Measurements from ENCODE around the gene EEPD1.

GRCh38 chr7:36202398-36202797 lies 49.3 kb downstream of the EEPD1 start:
- TF ChIP-seq MAX (CRISPR knock-in tag; IDR thresholded peaks at IDR 0.05) = no peak
- TF ChIP-seq CTCF (IDR thresholded peaks at IDR 0.05) = no peak
- TF ChIP-seq ESRRA (CRISPR knock-in tag; IDR thresholded peaks at IDR 0.05; ENCODE audit: borderline replicate concordance) = no peak
- TF ChIP-seq HMGXB4 (CRISPR knock-in tag; IDR thresholded peaks at IDR 0.05) = no peak
- TF ChIP-seq TEAD4 (CRISPR knock-in tag; IDR thresholded peaks at IDR 0.05) = no peak
- TF ChIP-seq ZNF138 (CRISPR knock-in tag; conservative IDR thresholded peaks at IDR 0.05) = no peak
- TF ChIP-seq ZNF281 (CRISPR knock-in tag; IDR thresholded peaks at IDR 0.05) = no peak
- no peak for TF ChIP-seq ATF2 (CRISPR knock-in tag; IDR thresholded peaks at IDR 0.05; ENCODE audit: borderline replicate concordance, low read depth)
- TF ChIP-seq CREB1 (CRISPR knock-in tag; IDR thresholded peaks at IDR 0.05) = no peak
- no peak for TF ChIP-seq E2F4 (CRISPR knock-in tag; IDR thresholded peaks at IDR 0.05; ENCODE audit: borderline replicate concordance, low read depth)
- TF ChIP-seq ZNF317 (CRISPR knock-in tag; IDR thresholded peaks at IDR 0.05; ENCODE audit: borderline replicate concordance, low read depth) = no peak
- no peak for TF ChIP-seq FOXP1 (CRISPR knock-in tag; IDR thresholded peaks at IDR 0.05; ENCODE audit: borderline replicate concordance)
